ENCODE results near the gene KPNA1. TPM values are rescaled to one million over a fixed set of nuclear protein-coding genes. Genes with fewer than 3 reads are reported as not detected.

The KPNA1 gene
- total and polyA plus RNA-seq, 2 of the 13 experiments (the other 11 are each of a cell fraction or from before 2014, with no cell fraction given) = 15.4 to 30.0 TPM

DNA sequence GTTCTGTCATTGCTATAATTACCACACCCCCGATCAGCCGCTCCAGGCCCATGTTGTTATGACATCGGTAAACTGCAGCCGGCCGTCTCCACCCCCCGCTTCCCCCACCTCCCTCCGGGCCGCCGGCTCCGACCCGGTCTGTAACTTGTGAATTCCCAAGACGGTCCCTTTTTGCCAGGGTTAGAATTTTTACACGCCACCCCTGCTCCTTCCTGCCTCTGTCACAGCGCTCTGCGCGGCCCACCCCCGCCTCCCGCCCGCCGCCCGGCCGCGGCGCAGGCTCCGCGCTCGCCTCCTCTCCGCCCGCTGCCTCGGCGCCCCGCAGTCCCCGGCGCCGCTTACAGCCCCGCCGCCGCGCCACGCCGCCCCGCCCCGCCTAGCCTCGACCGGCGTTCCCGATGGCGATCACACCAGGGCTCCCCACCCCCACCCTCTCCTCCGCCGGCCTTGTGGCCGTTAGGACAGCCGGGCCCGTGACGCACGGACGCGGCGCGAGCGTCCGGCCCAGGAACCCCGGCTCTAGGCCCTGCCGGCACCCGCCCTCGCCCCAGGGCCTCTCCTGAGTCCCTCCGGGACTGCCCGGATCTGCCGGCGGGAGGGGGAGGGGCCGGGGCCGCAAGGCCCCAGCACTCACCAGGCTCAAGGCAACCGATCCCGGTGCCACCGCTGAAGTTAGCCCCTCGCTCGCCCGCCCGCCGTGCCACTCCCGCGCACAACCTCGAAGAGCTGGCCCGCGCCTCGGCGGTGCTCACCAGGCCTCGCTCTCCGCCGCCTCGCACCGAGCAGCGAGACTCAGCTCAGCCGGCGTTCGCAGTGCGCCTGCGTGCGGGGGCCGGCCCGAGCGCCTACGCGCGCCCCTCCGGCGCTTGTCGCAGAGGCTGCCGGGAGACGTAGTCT lies at the start of gene KPNA1 (continued):
- TF ChIP-seq ZNF3 (CRISPR knock-in tag; IDR thresholded peaks at IDR 0.05) (no peak), PATZ1 (CRISPR knock-in tag; IDR thresholded peaks at IDR 0.05) (peak; percentile 64; the same call in 1 of the 2 replicates), SMARCE1 (IDR thresholded peaks at IDR 0.05; ENCODE audit: borderline replicate concordance) (no peak), ZNF691 (CRISPR knock-in tag; IDR thresholded peaks at IDR 0.05; ENCODE audit: borderline replicate concordance, low read depth) (peak; percentile 90; the same call in 1 of the 2 replicates), MYC (CRISPR knock-in tag; IDR thresholded peaks at IDR 0.05; ENCODE audit: borderline replicate concordance) (0 out of 2 replicates have a peak, but pooled peaks have one; percentile 29), HIVEP1 (CRISPR knock-in tag; IDR thresholded peaks at IDR 0.05) (peak; percentile 57; the same call in 1 of the 2 replicates), ARID4A (CRISPR knock-in tag; IDR thresholded peaks at IDR 0.05; ENCODE audit: borderline replicate concordance) (peak; percentile 94), ZNF33A (CRISPR knock-in tag; IDR thresholded peaks at IDR 0.05; ENCODE audit: borderline replicate concordance) (no peak), HHEX (CRISPR knock-in tag; IDR thresholded peaks at IDR 0.05) (no peak), ATF7-NPFF (CRISPR knock-in tag; IDR thresholded peaks at IDR 0.05; ENCODE audit: low read depth) (peak; percentile 91), KMT2A (CRISPR knock-in tag; IDR thresholded peaks at IDR 0.05) (peak; percentile 76), ZNF629 (CRISPR knock-in tag; conservative IDR thresholded peaks at IDR 0.05) (no peak), ZNF33B (CRISPR knock-in tag; IDR thresholded peaks at IDR 0.05) (peak; percentile 77; the same call in 1 of the 2 replicates), KDM3A (CRISPR knock-in tag; IDR thresholded peaks at IDR 0.05; ENCODE audit: low read depth) (peak; percentile 72), FOXO4 (CRISPR knock-in tag; conservative IDR thresholded peaks at IDR 0.05) (no peak), ATAD3A (CRISPR knock-in tag; IDR thresholded peaks at IDR 0.05) (0 out of 2 replicates have a peak, but pooled peaks have one; percentile 20), MBNL3 (CRISPR knock-in tag; conservative IDR thresholded peaks at IDR 0.05) (no peak), ZNF317 (CRISPR knock-in tag; IDR thresholded peaks at IDR 0.05) (no peak), ARHGAP35 (CRISPR knock-in tag; IDR thresholded peaks at IDR 0.05; ENCODE audit: borderline replicate concordance) (peak; percentile 75; the same call in 1 of the 2 replicates)

Data from HepG2 (cell line).